Measurements from ENCODE around the gene C1orf159.
A peak's percentile ranks its signal among the peaks of the same experiment; 100 is the strongest.

The C1orf159 gene

DNA sequence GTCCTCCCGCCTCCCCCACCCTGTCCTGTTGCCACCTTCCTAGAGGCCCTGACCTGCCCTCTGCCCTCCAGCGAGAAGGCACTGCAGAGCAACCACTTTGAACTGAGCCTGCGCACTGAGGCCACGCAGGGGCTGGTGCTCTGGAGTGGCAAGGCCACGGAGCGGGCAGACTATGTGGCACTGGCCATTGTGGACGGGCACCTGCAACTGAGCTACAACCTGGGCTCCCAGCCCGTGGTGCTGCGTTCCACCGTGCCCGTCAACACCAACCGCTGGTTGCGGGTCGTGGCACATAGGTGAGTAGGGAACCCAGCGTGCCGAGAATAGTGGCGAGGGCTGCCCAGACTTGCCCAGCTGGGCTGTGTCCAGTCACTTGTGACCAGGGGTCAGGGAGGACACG is 62.2 kb downstream of the C1orf159 start:
- DNase-seq (ENCODE audit: low spot score), result no peak

GRCh38 chr1:1053022-1053421 is 62.9 kb downstream of the C1orf159 start:
- DNase-seq (ENCODE audit: low spot score), result no peak

GRCh38 chr1:1052003-1052840 is 63.7 kb downstream of the C1orf159 start:
- DNase-seq (ENCODE audit: low spot score), result no peak

DNA sequence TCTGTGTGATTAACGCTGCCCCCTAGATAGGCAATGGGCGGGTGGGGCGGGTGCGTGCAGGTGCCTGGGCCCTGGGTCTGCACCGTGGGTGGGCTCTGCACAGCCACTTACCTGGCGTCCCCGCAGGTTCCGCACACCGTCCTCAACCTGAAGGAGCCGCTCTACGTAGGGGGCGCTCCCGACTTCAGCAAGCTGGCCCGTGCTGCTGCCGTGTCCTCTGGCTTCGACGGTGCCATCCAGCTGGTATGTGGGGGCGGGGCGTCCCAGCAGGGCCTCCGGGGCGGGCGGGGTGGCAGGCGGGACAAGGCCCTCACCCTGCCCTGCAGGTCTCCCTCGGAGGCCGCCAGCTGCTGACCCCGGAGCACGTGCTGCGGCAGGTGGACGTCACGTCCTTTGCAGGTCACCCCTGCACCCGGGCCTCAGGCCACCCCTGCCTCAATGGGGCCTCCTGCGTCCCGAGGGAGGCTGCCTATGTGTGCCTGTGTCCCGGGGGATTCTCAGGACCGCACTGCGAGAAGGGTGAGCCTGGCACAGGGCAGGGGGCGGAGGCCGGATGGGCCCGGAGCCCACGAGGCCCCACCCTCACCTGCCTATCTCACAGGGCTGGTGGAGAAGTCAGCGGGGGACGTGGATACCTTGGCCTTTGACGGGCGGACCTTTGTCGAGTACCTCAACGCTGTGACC is 64.6 kb downstream of the C1orf159 start:
- no peak for DNase-seq (ENCODE audit: low spot score)

DNA sequence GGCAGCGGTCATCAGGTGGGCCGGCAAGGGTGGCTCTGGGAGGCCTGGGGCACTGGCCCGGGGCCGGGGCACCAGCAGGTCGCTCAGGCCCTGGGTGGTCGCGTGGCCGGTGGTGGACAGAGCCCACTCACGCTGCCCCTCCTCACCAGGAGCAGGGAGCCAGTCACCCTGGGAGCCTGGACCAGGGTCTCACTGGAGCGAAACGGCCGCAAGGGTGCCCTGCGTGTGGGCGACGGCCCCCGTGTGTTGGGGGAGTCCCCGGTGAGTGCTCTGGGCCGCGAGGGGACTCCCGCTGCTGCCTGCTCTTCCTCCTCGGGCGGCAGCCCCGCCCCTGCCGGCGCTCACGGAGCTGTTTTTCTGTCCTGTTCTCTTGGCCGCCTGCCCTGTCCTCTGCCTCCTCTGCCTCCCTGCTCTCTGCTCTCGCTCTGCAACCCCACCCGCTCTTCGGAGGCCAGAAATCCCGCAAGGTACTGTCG is 65.3 kb downstream of the C1orf159 start:
- no peak for DNase-seq (ENCODE audit: low spot score)

DNA sequence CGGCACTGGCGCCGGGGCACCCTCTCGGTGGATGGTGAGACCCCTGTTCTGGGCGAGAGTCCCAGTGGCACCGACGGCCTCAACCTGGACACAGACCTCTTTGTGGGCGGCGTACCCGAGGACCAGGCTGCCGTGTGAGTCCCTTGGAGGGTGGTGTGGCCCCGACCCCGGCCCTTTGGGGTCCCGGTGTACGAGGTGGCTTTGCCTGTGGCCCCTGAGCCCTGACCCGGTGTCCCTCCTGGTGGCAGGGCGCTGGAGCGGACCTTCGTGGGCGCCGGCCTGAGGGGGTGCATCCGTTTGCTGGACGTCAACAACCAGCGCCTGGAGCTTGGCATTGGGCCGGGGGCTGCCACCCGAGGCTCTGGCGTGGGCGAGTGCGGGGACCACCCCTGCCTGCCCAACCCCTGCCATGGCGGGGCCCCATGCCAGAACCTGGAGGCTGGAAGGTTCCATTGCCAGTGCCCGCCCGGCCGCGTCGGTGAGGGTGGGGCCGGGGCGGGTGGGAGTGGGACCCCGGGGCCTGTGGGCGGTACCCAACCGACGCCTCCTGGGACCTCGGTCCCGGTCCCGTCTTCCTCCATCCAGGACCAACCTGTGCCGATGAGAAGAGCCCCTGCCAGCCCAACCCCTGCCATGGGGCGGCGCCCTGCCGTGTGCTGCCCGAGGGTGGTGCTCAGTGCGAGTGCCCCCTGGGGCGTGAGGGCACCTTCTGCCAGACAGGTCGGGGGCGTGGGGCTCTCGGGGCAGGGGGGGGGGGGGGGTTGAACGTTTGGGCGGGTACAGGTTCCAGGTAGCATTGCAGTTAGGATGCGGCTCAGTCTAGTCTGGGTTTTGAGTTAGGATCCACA is 66.3 kb downstream of the C1orf159 start:
- DNase-seq (ENCODE audit: low spot score), result no peak

GRCh38 chr1:1048765-1049164 is 67.1 kb downstream of the C1orf159 start:
- DNase-seq (ENCODE audit: low spot score), result no peak

GRCh38 chr1:1047963-1048362 is 67.9 kb downstream of the C1orf159 start:
- no peak for DNase-seq (ENCODE audit: low spot score)

DNA sequence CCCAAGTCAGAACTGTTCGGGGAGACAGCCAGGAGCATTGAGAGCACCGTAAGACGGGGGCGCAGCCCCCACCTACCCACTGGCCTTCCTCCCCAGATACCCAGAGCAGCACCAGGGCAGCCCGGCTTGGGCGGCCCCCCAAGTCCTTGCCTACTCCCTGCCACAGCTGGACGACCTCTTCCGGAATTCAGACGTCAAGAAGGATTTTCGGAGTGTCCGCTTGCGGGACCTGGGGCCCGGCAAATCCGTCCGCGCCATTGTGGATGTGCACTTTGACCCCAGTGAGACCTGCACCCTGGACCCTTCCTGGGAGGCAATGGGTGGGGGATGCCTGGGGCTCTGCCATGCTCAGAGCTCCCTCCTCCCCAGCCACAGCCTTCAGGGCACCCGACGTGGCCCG is 68.5 kb downstream of the C1orf159 start:
- no peak for DNase-seq (ENCODE audit: low spot score)

DNA sequence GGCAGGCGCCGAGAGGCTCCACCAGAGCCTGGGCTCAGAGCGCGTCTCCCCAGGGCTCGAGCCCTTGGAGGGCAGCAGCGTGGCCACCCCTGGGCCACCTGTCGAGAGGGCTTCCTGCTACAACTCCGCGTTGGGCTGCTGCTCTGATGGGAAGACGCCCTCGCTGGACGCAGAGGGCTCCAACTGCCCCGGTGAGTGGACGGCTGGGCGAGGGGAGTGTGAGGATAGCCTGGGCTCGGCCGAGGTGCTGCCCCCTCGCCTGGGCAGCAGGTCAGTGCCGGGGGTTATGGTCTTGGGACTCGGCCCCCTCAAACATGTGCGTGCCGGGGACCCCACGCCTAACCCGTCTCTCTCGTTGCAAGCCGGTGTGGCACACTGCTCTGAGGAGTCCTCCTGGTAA is 69.1 kb downstream of the C1orf159 start:
- no peak for DNase-seq (ENCODE audit: low spot score)

DNA sequence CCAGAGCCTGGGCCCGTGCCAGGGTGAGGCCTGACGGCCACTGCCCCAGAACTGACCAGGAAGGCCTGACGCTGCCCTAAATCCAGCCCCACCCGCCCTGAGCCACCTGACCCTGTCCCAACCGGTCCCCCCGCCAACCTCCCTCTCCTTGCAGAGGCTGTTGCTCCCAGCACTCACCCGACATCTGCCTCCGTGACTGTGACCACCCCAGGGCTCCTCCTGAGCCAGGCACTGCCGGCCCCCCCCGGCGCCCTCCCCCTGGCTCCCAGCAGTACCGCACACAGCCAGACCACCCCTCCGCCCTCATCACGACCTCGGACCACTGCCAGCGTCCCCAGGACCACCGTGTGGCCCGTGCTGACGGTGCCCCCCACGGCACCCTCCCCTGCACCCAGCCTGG is 69.6 kb downstream of the C1orf159 start:
- no peak for DNase-seq (ENCODE audit: low spot score)

DNA sequence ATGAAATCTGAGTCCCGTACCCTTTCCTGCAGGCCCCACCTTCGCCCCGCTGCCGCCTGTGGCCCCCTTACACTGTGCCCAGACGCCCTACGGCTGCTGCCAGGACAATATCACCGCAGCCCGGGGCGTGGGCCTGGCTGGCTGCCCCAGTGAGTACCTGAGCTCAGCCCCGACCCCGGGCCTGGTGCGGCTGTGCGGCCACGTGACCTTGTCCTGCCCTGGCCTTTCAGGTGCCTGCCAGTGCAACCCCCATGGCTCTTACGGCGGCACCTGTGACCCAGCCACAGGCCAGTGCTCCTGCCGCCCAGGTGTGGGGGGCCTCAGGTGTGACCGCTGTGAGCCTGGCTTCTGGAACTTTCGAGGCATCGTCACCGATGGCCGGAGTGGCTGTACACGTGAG is 70.8 kb downstream of the C1orf159 start:
- no peak for DNase-seq (ENCODE audit: low spot score)

DNA sequence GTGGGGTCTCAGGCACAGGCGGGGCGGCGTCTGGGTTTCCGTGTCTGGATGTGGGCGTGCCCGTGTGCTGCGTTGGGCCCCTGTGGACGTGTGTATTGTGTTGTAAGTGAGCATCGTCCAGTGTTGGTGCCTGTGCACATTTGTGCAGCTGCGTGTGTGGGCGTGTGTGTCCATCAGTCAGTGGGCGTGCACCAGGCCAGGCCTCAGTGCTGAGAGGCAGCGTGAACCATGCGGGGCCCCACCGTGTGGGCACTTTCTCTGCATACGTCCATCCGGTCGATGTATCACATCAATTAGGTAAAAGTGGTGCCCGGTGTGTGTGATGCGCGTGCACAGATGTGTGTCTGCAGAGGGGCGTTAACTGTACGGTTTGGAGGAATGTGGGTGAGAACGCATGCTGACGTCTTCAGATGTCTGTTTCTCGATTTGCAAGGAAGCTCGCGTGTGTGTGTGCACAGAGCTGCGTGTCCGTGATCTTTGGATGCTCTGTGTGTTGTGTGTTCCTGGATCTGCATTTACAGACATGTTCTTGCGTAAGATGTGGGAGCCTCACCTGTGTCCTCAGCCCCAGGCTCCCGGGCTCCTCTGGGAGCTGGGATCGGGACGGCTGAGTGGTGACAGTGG is 71.3 kb downstream of the C1orf159 start:
- DNase-seq (ENCODE audit: low spot score), result no peak

DNA sequence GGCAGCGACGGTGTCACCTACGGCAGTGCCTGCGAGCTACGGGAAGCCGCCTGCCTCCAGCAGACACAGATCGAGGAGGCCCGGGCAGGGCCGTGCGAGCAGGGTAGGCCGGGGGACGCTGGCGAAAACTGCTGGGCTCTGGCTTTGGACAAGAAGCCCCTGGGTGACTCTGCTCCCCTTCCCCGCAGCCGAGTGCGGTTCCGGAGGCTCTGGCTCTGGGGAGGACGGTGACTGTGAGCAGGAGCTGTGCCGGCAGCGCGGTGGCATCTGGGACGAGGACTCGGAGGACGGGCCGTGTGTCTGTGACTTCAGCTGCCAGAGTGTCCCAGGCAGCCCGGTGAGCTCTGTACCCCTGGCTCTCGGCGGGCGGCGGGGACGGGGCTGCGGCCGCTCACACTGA is 72.0 kb downstream of the C1orf159 start:
- DNase-seq (ENCODE audit: low spot score), result no peak

GRCh38 chr1:1043411-1043810 is 72.5 kb downstream of the C1orf159 start:
- DNase-seq (ENCODE audit: low spot score), result no peak

DNA sequence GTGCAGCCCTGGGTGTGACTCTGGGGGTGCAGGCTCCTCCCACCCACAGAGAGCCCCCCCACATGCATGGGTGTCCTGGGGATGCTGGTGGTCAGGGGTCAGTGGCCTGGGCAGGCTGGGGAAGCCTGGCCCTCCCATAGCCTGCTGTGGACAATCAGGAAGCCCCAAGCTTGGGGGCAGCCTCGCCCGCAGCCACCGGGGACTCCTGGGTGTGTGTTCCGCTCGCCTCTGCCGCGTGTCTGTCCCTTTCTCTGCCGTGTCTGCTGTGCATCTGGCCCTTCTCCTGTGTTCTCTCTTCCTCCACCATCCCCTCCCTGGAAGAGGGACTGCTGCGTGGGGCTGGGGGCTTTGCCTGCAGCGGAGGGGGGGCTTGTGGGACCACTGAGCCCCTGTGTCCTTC is 73.1 kb downstream of the C1orf159 start:
- no peak for DNase-seq (ENCODE audit: low spot score)

DNA sequence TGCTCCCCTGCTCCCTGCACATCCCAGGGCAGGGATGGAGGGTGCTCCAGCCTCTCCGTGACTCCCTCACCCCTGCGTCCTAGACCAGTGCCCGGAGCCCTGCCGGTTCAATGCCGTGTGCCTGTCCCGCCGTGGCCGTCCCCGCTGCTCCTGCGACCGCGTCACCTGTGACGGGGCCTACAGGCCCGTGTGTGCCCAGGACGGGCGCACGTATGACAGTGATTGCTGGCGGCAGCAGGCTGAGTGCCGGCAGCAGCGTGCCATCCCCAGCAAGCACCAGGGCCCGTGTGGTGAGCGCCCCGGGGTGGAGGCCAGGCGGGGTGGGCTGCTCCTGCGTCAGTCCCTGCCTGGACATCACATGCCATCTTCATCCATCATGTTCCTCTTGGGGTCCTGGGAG is 74.0 kb downstream of the C1orf159 start:
- DNase-seq (ENCODE audit: low spot score), result no peak

DNA sequence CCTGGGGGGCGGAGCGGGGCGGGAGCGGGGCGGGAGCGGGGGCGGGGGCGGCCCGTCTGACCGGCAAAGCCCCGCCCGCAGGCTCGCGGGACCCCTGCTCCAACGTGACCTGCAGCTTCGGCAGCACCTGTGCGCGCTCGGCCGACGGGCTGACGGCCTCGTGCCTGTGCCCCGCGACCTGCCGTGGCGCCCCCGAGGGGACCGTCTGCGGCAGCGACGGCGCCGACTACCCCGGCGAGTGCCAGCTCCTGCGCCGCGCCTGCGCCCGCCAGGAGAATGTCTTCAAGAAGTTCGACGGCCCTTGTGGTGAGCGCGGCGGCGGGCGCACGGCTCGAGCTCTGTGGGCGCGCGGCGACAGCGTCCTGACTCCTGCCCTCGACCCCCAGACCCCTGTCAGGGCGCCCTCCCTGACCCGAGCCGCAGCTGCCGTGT is 74.8 kb downstream of the C1orf159 start:
- no peak for DNase-seq (ENCODE audit: low spot score)

- peak; percentile 94 for DNase-seq (ENCODE audit: low spot score)
Measured at GRCh38 chr1:1040004-1040991, 75.6 kb downstream of the C1orf159 start.

DNA sequence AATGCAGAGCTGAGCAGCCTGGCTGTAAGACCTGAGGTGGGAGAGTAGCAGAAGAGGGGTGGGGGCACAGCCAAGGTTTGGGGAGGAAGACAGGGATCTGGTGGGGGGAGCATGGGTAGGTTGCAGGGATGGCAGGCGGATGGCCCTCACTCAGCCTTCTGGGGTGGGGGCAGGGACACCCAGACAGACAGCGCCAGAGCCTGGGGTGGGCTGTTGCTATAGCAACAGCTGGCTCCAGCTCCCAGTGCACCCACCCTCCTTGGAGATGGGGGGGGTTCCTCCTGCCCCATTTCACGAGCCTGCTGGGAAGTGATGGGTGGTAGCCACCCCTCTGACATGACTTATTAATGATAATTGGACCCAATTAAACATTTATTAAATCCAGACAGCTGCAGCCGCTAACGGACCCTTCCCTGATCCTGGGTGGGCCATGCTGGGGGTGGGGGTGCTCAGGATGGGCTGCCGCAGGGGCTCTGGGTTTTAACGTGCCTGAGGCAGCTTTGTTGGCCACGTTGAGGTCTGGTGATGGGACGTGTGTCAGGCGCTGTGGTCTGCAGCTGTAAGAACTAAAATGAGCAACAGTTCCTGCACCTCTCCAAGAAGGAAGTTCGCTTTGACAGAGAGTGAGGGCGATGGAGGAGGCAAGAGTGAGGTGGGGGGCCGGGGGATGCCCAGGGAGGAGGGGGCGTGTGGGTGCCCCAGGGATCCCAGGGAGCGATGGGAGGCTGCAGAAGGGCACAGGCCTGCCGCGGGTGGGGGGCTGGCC is 76.6 kb downstream of the C1orf159 start:
- DNase-seq (ENCODE audit: low spot score), result no peak
